HG02798 (cell line): ENCODE results near the gene CLCN1.

Source experiments
- ATAC-seq: cut with Tn5 transposase; IDR thresholded peaks from one replicate; pipeline ENCODE4 v1.9.1; 2021; ENCODE audit warnings: mild to moderate bottlenecking; ENCODE audit not compliant: unreplicated experiment, poor library complexity

CLCN1 gene

GRCh38 chr7:143329471-143330170 lies 13.7 kb downstream of the CLCN1 start:
- no peak for ATAC-seq

GRCh38 chr7:143331179-143331801 lies 15.4 kb downstream of the CLCN1 start:
- no peak for ATAC-seq

GRCh38 chr7:143334244-143334643 lies 18.3 kb downstream of the CLCN1 start:
- no peak for ATAC-seq

GRCh38 chr7:143337216-143337615 lies 21.3 kb downstream of the CLCN1 start:
- ATAC-seq: no peak

GRCh38 chr7:143341842-143342241 lies 25.9 kb downstream of the CLCN1 start:
- ATAC-seq: no peak

- ATAC-seq: no peak
Observed at GRCh38 chr7:143343596-143343995, 27.7 kb downstream of the CLCN1 start.

- ATAC-seq: peak; percentile 82
Observed at GRCh38 chr7:143345428-143345900, 29.6 kb downstream of the CLCN1 start.

GRCh38 chr7:143346018-143346417 lies 30.1 kb downstream of the CLCN1 start:
- no peak for ATAC-seq

- ATAC-seq: no peak
Observed at GRCh38 chr7:143347950-143348349, 32.0 kb downstream of the CLCN1 start.

- ATAC-seq: no peak
Observed at GRCh38 chr7:143351060-143351459, 35.1 kb downstream of the CLCN1 start.

- ATAC-seq: no peak
Observed at GRCh38 chr7:143351574-143351973, 35.7 kb downstream of the CLCN1 start.

- no peak for ATAC-seq
Observed at GRCh38 chr7:143352531-143353002, 36.7 kb downstream of the CLCN1 start.

- ATAC-seq: no peak
Observed at GRCh38 chr7:143354376-143354775, 38.5 kb downstream of the CLCN1 start.

- no peak for ATAC-seq
Observed at GRCh38 chr7:143354965-143355364, 39.1 kb downstream of the CLCN1 start.

GRCh38 chr7:143355450-143356385 lies 39.8 kb downstream of the CLCN1 start:
- no peak for ATAC-seq

GRCh38 chr7:143356414-143357050 lies 40.6 kb downstream of the CLCN1 start:
- ATAC-seq: no peak

GRCh38 chr7:143358626-143359025 lies 42.7 kb downstream of the CLCN1 start:
- ATAC-seq: no peak

GRCh38 chr7:143359771-143360353 lies 44.0 kb downstream of the CLCN1 start:
- no peak for ATAC-seq

GRCh38 chr7:143360788-143361551 lies 45.1 kb downstream of the CLCN1 start:
- no peak for ATAC-seq
